GM12878 (cell line): ENCODE results near the gene ICA1. TPM values are rescaled to one million over a fixed set of nuclear protein-coding genes. Genes with fewer than 3 reads are reported as not detected.

ENCODE experiments used
- ATAC-seq: fragments of 200-7000 bp; cut with Tn5 transposase; 3 replicates; pipeline ENCODE4 v1.9.1; 2020; ENCODE audit warnings: mild to moderate bottlenecking, moderate library complexity
- BruUV-seq: library from RNA; stranded (reverse); fragments of 400-500 nt; replicated peaks from 2 replicates; lab custom pipeline; 2021; lab: Mats Ljungman, UMichigan
- CTCF ChIA-PET: fragments of 300-600 bp; sonication (Branson Sonifier 250); formaldehyde crosslinking; extraction: SDS; loops from one replicate; lab custom pipeline; 2021; ENCODE audit warnings: inconsistent platforms; lab: Yijun Ruan, JAX
- POLR2A ChIA-PET: fragments of 350-600 bp; formaldehyde crosslinking; extraction: SDS; loops from one replicate; lab custom pipeline; 2021; ENCODE audit warnings: inconsistent platforms; lab: Charles Lee
- RAD21 ChIA-PET: fragments of 300-600 bp; sonication (Branson Sonifier 250); formaldehyde crosslinking; loops from one replicate; lab custom pipeline; 2023; ENCODE audit warnings: antibody characterized with exemption; ENCODE audit not compliant: unreplicated experiment; lab: Charles Lee
- SMC1A ChIA-PET: fragments of 300-600 bp; sonication (Branson Sonifier 250); formaldehyde crosslinking; loops from one replicate; lab custom pipeline; 2023; ENCODE audit not compliant: unreplicated experiment, uncharacterized antibody; lab: Charles Lee
- DNase-seq: peaks from one replicate; pipeline ENCODE4 v3.0.0-alpha.2; 2011; ENCODE audit warnings: low read depth, low spot score
- FAIRE-seq: peaks from 3 replicates; lab custom pipeline; 2011; peaks lifted over from hg19 to GRCh38; lab: Jason Lieb, UNC
- H2AFZ ChIP-seq: 2 replicates; pipeline ENCODE4 v1.6.0; 2011; ENCODE audit warnings: low read depth, low read length, control low read depth; ENCODE audit not compliant: control insufficient read depth
- H3K27ac ChIP-seq: 2 replicates; pipeline ENCODE4 v1.5.1; 2011; ENCODE audit warnings: control low read depth; ENCODE audit not compliant: control insufficient read depth, insufficient read depth
- H3K27me3 ChIP-seq, 2 experiments: replicated peaks in 1 of 2; 2 replicates each; pipeline versions ENCODE4 v1.6.0 to v1.6.1; 2011; ENCODE audit warnings: low read length in 1 of 2; ENCODE audit not compliant: control insufficient read depth in 2 of 2, insufficient read depth in 2 of 2
- H3K36me3 ChIP-seq, 2 experiments: 2 replicates each; pipeline ENCODE4 v1.5.1; 2011; ENCODE audit warnings: low read length in 1 of 2; ENCODE audit not compliant: control insufficient read depth in 2 of 2, insufficient read depth in 2 of 2
- H3K4me1 ChIP-seq: 2 replicates; pipeline ENCODE4 v1.6.1; 2011; ENCODE audit warnings: mild to moderate bottlenecking, low read length, moderate library complexity, mixed read lengths; ENCODE audit not compliant: control insufficient read depth, insufficient read depth
- H3K4me2 ChIP-seq: 2 replicates; pipeline ENCODE4 v1.6.0; 2011; ENCODE audit warnings: control low read depth; ENCODE audit not compliant: control insufficient read depth, insufficient read depth
- H3K4me3 ChIP-seq: fragments of 200-600 bp; sonication (generic); 2 replicates; pipeline ENCODE4 v1.5.1; 2016
- H3K79me2 ChIP-seq: 2 replicates; pipeline ENCODE4 v1.6.0; 2011; ENCODE audit warnings: low read length; ENCODE audit not compliant: control insufficient read depth, insufficient read depth
- H3K9ac ChIP-seq: 2 replicates; pipeline ENCODE4 v1.8.0; 2011; ENCODE audit warnings: low read length, control low read depth, mixed read lengths; ENCODE audit not compliant: control insufficient read depth, insufficient read depth
- H3K9me3 ChIP-seq: replicated peaks from 3 replicates; pipeline ENCODE4 v1.5.1; 2011; ENCODE audit warnings: mild to moderate bottlenecking, low read length; ENCODE audit not compliant: control insufficient read depth, insufficient read depth
- H4K20me1 ChIP-seq: 2 replicates; pipeline ENCODE4 v1.6.0; 2011; ENCODE audit not compliant: control insufficient read depth, insufficient read depth
- BCL11A ChIP-seq: IDR thresholded peaks from 2 replicates; pipeline ENCODE4 v1.6.1; 2011; ENCODE audit warnings: low read depth, low read length
- CHD1 ChIP-seq: IDR thresholded peaks from 2 replicates; pipeline ENCODE4 v1.6.1; 2012; ENCODE audit warnings: low read depth, low read length, improper control_type of control experiment
- FOXK2 ChIP-seq: fragments of 450-650 bp; IDR thresholded peaks from 2 replicates; pipeline ENCODE4 v1.6.1; 2017; ENCODE audit warnings: mild to moderate bottlenecking, moderate library complexity
- GABPA ChIP-seq: IDR thresholded peaks from 2 replicates; pipeline ENCODE4 v1.6.1; 2014; ENCODE audit warnings: antibody characterized with exemption, low read depth, mild to moderate bottlenecking, inconsistent platforms
- KDM1A ChIP-seq: fragments of 200-600 bp; sonication (generic); IDR thresholded peaks from 2 replicates; pipeline ENCODE4 v1.6.1; 2016; ENCODE audit warnings: borderline replicate concordance
- MYB ChIP-seq: fragments of 150-350 bp; IDR thresholded peaks from 2 replicates; pipeline ENCODE4 v1.6.1; 2014; ENCODE audit warnings: mild to moderate bottlenecking, low read depth, low read length, borderline replicate concordance
- NFIC ChIP-seq: IDR thresholded peaks from 2 replicates; pipeline ENCODE4 v1.6.1; 2012; ENCODE audit warnings: low read depth, mild to moderate bottlenecking, inconsistent platforms, low read length, moderate library complexity
- NFYA ChIP-seq: IDR thresholded peaks from 2 replicates; pipeline ENCODE4 v1.6.1; 2011; ENCODE audit warnings: low read depth, mild to moderate bottlenecking, low read length, improper control_type of control experiment, borderline replicate concordance
- SIX5 ChIP-seq: IDR thresholded peaks from 2 replicates; pipeline ENCODE4 v1.6.1; 2011; ENCODE audit warnings: mild to moderate bottlenecking, low read depth, low read length, moderate library complexity; ENCODE audit not compliant: severe bottlenecking
- SMAD5 ChIP-seq: IDR thresholded peaks from 2 replicates; pipeline ENCODE4 v1.6.1; 2016; ENCODE audit warnings: antibody characterized with exemption, low read depth
- SPI1 ChIP-seq: IDR thresholded peaks from 2 replicates; pipeline ENCODE4 v1.6.1; 2011; ENCODE audit warnings: low read depth, mild to moderate bottlenecking, low read length, moderate library complexity, borderline replicate concordance; ENCODE audit not compliant: insufficient read depth
- TARDBP ChIP-seq: IDR thresholded peaks from 2 replicates; pipeline ENCODE4 v1.6.1; 2016; ENCODE audit warnings: borderline replicate concordance
- TCF12 ChIP-seq: IDR thresholded peaks from 2 replicates; pipeline ENCODE4 v1.6.1; 2011; ENCODE audit warnings: low read depth, mild to moderate bottlenecking, low read length
- WGBS: methylation state at CpG from one replicate; pipeline ENCODE4 v1.1.6; 2016; ENCODE audit warnings: low lambda C conversion rate; ENCODE audit not compliant: insufficient replicate concordance, insufficient coverage; ENCODE audit errors: missing lambda C conversion rate; 5-methylcytosine and 5-hydroxymethylcytosine counted together
- in situ Hi-C: fragments of 300-500 bp; cut with MboI; formaldehyde crosslinking; loops from 9 replicates; pipeline ENCODE4 v1.14.3; 2018; ENCODE audit warnings: mixed read lengths
- intact Hi-C: fragments of 100-400 bp; cut with micrococcal nuclease; formaldehyde crosslinking; loops from one replicate; pipeline ENCODE4 v1.14.2; 2022; ENCODE audit not compliant: unreplicated experiment
- polyA plus RNA-seq, 11 experiments: library from polyadenylated mRNA; depleted of rRNA in 4 of 11; unstranded in 6 of 11; stranded (reverse) in 5 of 11; fragments of >200 nt; fragmentation: Nextera tagmentation in 4 of 11; fragmentation: Illumina TruSeq in 1 of 11; extraction: Ambion mirVana in 4 of 11; extraction: Trizol in 1 of 11; gene quantifications; 1 replicate in 1 of 11; 2 replicates in 10 of 11; pipeline versions ENCODE4 v1.2.1 to v1.2.3, GENCODE V29; 2011 to 2016; ENCODE audit warnings: inconsistent platforms in 2 of 11, missing spikeins in 2 of 11, low read depth in 1 of 11
- total RNA-seq, 4 experiments: library from RNA; depleted of rRNA in 3 of 4; stranded (reverse); fragments of >200 nt in 3 of 4; fragmentation: Illumina TruSeq in 1 of 4; extraction: Trizol in 1 of 4; gene quantifications; 2 replicates each; pipeline versions ENCODE4 v1.2.1 to v1.2.3, GENCODE V29; 2013 to 2021
- TF ChIP-seq, protein P1 (sequence below): IDR thresholded peaks from 2 replicates; pipeline ENCODE4 v1.6.1; 2011; ENCODE audit warnings: low read depth, mild to moderate bottlenecking, low read length, moderate library complexity, borderline replicate concordance; ENCODE audit errors: extremely low read depth

Gene ICA1
- total and polyA plus RNA-seq, 10 of the 15 experiments (the other 5 are each of a cell fraction or from before 2014, with no cell fraction given), result 1.3 to 35.1 (median 3.3) TPM

DNA sequence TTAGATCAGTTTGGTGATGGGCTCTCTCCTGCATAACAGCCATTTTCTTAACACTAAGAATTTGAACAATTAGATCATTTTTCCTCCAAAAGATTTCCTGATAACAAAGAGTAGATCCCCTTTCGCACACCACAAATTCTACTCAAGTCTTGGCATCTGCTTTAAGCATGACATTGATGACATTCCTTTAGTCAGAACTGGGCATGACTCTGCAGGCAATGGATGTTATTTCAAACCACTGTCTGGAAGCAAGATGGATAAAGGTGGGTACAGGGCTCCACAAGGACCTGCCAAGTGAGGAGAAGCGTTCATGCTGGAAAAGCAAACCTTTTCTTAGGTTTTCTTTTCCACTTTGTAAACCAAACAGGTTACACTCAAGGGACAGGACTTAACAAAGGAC is 169.8 kb downstream of the ICA1 start:
- TF ChIP-seq NFYA, result no peak
- no peak for TF ChIP-seq SPI1
- TF ChIP-seq, protein P1, sequence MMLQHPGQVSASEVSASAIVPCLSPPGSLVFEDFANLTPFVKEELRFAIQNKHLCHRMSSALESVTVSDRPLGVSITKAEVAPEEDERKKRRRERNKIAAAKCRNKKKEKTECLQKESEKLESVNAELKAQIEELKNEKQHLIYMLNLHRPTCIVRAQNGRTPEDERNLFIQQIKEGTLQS, result no peak
- no peak for TF ChIP-seq SIX5
- no peak for TF ChIP-seq KDM1A
- no peak for TF ChIP-seq CHD1
- no peak for TF ChIP-seq GABPA
- TF ChIP-seq FOXK2, result no peak
- no peak for TF ChIP-seq SMAD5
- no peak for TF ChIP-seq TCF12
- TF ChIP-seq TARDBP, result no peak
- no peak for TF ChIP-seq BCL11A
- TF ChIP-seq MYB, result no peak
- TF ChIP-seq NFIC, result no peak
- Histone ChIP-seq H3K4me1 (no peaks in the 10 kb centered on the region), H3K9me3 (no peaks in the 10 kb centered on the region; the same call in 1 of the 3 replicates), H2AFZ (no peak overlapping the region), H3K4me2 (no peak overlapping the region), H3K36me3 (peaks cover 1 to 10% of the 10 kb centered on the region in 2 experiments; a peak in 2 of 4 replicates), H3K79me2 (no peaks in the 10 kb centered on the region), H3K27ac (no peak overlapping the region), H4K20me1 (no peaks in the 10 kb centered on the region), H3K9ac (no peak overlapping the region), H3K27me3 (no peaks in the 10 kb centered on the region), H3K4me3 (no peak overlapping the region)
- ChIA-PET SMC1A (interaction anchor here (0.7 to 4.3 kb wide), 5 partner anchors 10 to 94 kb away, joined by 3 to 17 read pairs (median 6); no protein-coding TSS in a partner anchor), RAD21 (interaction anchor here (0.9 to 1.1 kb wide), 2 partner anchors 84 to 121 kb away, joined by 3 to 4 read pairs; no protein-coding TSS in a partner anchor), CTCF (interaction anchor here (1.2 kb wide), 1 partner anchor 98 kb away, joined by 4 read pairs; no protein-coding TSS in a partner anchor), POLR2A (no interaction called here)
- no TSS peak for BruUV-seq
- in situ Hi-C loops, result no loop called here
- intact Hi-C loops, result no loop called here
- ATAC-seq (no peak), FAIRE-seq (no peak), DNase-seq (no peak)
- WGBS, result 100% methylated on average over 2 of the region's 2 CpGs
